ENCODE results near the gene CYP4B1. TPM values are rescaled to one million over a fixed set of nuclear protein-coding genes. Genes with fewer than 3 reads are reported as not detected.

The CYP4B1 gene
- total RNA-seq, 2 donors from 2014 or later, result 41.4 to 73.3 TPM

DNA sequence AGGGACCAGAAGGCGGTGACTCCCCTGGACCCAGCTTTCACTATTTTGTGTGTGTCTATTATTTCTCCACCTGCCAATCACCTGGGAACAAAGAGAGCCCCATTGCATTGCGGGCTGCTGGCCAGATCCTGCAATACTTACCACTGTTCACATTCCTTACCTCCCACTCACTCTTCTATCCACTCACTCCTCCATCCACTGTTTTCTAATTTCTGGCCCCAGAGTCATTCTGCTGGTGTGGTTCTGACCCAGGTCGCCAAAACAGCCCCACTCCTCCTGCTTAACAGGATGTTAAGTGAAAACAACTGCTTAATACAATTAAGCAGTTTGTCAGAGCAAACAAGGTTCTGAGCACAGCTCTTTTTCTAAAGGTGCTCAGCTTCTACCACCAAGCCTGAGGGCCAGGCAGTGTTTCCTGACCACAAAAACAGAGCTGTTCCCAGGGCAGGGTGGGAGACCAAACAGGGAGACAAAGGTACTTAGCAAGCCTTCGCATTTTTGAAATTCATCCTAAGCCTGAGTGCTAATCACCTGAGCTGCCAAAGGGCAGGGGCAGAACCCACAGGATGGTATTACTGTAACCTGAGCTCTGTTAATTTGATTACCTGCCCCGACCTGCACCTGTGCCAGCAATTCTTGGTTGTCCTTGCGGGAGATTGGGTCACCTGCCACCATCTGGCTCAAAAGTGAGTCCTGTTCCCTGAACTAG, 41.4 kb upstream of the CYP4B1 start:
- Histone ChIP-seq H3K27ac (peak overlapping the region; percentile 61 to 67), H3K4me1 (replicated peaks) (peaks cover 7% of the 10 kb centered on the region), H3K4me3 (no peak overlapping the region), H3K9me3 (no peaks in the 10 kb centered on the region), H3K27me3 (replicated peaks; ENCODE audit: insufficient read depth) (no peaks in the 10 kb centered on the region), H3K36me3 (no peaks in the 10 kb centered on the region)
- TF ChIP-seq POLR2AphosphoS5 (IDR thresholded peaks at IDR 0.05) (no peak), POLR2A (IDR thresholded peaks at IDR 0.05) (no peak)
- TF ChIP-seq, protein P1, sequence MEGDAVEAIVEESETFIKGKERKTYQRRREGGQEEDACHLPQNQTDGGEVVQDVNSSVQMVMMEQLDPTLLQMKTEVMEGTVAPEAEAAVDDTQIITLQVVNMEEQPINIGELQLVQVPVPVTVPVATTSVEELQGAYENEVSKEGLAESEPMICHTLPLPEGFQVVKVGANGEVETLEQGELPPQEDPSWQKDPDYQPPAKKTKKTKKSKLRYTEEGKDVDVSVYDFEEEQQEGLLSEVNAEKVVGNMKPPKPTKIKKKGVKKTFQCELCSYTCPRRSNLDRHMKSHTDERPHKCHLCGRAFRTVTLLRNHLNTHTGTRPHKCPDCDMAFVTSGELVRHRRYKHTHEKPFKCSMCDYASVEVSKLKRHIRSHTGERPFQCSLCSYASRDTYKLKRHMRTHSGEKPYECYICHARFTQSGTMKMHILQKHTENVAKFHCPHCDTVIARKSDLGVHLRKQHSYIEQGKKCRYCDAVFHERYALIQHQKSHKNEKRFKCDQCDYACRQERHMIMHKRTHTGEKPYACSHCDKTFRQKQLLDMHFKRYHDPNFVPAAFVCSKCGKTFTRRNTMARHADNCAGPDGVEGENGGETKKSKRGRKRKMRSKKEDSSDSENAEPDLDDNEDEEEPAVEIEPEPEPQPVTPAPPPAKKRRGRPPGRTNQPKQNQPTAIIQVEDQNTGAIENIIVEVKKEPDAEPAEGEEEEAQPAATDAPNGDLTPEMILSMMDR (IDR thresholded peaks at IDR 0.05), result no peak
- intact Hi-C loops (cut with DNase I), result no loop called here
- DNase-seq (ENCODE audit: low spot score), result peak; percentile 42
- WGBS, result 25% methylated on average over 6 of the region's 6 CpGs

DNA sequence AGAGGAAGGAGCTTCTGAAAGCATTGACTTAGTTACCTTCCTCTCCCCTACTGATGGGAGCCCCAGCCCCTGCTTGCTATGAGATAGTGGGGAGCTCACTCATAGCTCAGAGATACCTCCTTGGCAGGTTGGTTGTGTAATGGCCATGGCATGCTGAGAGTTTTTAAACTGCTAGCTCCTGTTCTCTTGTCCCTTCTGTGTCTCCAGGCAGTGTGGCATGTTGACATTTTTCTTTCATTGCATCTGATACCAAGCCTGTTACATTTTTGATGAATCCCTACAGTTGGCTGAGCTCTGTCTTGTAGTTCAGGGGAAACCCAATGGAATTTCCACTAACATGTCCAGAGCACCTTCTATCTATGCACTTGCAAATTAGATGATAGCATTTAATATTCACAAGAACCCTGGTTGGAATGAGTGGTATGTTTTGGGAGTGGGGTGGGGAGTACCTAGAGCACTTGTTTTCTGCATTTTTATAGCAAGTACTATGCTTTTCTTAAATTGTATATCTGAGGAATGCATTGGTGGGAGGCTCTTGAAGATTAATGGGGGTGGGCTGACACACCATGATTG, 40.8 kb upstream of the CYP4B1 start:
- TF ChIP-seq POLR2A (IDR thresholded peaks at IDR 0.05) (no peak), POLR2AphosphoS5 (IDR thresholded peaks at IDR 0.05) (no peak)
- TF ChIP-seq, protein P1 (IDR thresholded peaks at IDR 0.05), result no peak
- H3K4me1 ChIP-seq (replicated peaks), result peaks cover 7% of the 10 kb centered on the region
- peak overlapping the region; percentile 61 to 67 for H3K27ac ChIP-seq
- intact Hi-C loops (cut with DNase I), result no loop called here
- H3K4me3 ChIP-seq, result no peak overlapping the region
- DNase-seq (ENCODE audit: low spot score), result no peak
- no peaks in the 10 kb centered on the region for H3K36me3 ChIP-seq
- H3K9me3 ChIP-seq, result no peaks in the 10 kb centered on the region
- H3K27me3 ChIP-seq (replicated peaks; ENCODE audit: insufficient read depth), result no peaks in the 10 kb centered on the region

DNA sequence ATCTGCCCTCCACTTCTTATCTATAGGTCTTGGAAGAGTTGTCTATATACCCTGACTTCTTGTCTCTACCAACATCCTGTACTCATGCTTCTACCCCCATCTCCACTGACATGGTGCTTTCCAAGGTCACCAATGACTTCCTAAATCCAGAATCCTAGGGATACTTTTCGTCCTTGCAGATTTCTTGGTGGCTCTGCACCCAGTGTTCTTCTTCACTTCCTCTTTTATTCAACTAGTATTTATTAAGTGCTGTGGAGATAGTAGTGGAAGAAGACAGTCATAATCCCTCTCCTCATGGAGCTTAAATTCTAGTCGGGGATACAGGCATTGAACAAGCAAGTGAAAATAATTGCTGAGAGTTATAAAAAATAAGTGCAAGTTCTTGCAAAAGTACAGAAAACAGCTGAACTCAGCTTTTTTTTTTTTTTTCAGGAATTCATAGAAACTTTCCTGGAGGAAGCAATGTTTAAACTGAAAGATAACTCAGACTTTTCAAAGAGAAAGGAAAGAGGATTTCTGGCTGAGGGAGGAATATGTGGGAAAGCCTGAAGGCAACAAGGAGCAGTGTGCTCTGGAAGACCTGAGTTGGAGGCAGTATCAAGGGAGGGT, 38.2 kb upstream of the CYP4B1 start:
- H3K4me3 ChIP-seq, result no peak overlapping the region
- no peak for DNase-seq (ENCODE audit: low spot score)
- no peaks in the 10 kb centered on the region for H3K27me3 ChIP-seq (replicated peaks; ENCODE audit: insufficient read depth)
- TF ChIP-seq, protein P1 (IDR thresholded peaks at IDR 0.05), result no peak
- TF ChIP-seq POLR2AphosphoS5 (IDR thresholded peaks at IDR 0.05) (no peak), POLR2A (IDR thresholded peaks at IDR 0.05) (no peak)
- WGBS, result 75% methylated on average over 2 of the region's 2 CpGs
- intact Hi-C loops (cut with DNase I), result no loop called here
- no peak overlapping the region for H3K27ac ChIP-seq
- H3K36me3 ChIP-seq, result no peaks in the 10 kb centered on the region
- no peaks in the 10 kb centered on the region for H3K9me3 ChIP-seq
- peaks cover 7% of the 10 kb centered on the region for H3K4me1 ChIP-seq (replicated peaks)

DNA sequence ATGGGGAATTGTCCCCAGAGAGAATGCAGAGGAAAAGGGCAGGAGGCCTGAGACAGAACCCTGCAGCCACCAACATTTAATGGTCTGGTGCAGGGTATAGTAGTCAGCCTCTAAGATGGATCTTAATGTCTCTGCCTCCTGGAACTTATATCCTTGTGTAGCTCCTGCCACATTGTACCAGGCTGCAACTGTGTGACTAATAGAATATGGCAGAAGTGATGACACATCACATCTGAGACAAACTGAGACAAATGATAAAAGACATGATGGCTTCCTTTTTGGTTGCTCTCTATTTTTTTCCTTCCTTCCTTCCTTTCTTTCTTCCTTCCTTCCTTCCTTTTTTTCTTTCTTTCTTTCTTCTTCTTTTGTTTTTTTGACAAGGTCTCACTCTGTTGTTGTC, 37.1 kb upstream of the CYP4B1 start:
- Histone ChIP-seq H3K9me3 (no peaks in the 10 kb centered on the region), H3K4me1 (replicated peaks) (peaks cover 7% of the 10 kb centered on the region), H3K4me3 (no peak overlapping the region), H3K36me3 (no peaks in the 10 kb centered on the region), H3K27me3 (replicated peaks; ENCODE audit: insufficient read depth) (no peaks in the 10 kb centered on the region), H3K27ac (no peak overlapping the region)
- DNase-seq (ENCODE audit: low spot score), result no peak
- intact Hi-C loops (cut with DNase I), result no loop called here
- TF ChIP-seq, protein P1 (IDR thresholded peaks at IDR 0.05), result no peak
- TF ChIP-seq POLR2AphosphoS5 (IDR thresholded peaks at IDR 0.05), result no peak
- no peak for TF ChIP-seq POLR2A (IDR thresholded peaks at IDR 0.05)
